Activated T-helper 1 cell treated with anti-CD3 and anti-CD28 coated beads, Interleukin-2, amount 50 U/mL, for 16 hours (primary cell): ENCODE data around the gene AGER.
"Not testable (repeated sequence)": the region's sequence is repeated elsewhere in the genome, so short reads cannot be mapped to it uniquely, and the experiment has no call there.

Experiments
- DNase-seq, 2 donors: peaks; one replicate each; pipeline ENCODE4 v3.0.0-alpha.2; 2020; ENCODE audit warnings: low read depth in 1 of 2, low spot score in 1 of 2

Gene AGER

DNA sequence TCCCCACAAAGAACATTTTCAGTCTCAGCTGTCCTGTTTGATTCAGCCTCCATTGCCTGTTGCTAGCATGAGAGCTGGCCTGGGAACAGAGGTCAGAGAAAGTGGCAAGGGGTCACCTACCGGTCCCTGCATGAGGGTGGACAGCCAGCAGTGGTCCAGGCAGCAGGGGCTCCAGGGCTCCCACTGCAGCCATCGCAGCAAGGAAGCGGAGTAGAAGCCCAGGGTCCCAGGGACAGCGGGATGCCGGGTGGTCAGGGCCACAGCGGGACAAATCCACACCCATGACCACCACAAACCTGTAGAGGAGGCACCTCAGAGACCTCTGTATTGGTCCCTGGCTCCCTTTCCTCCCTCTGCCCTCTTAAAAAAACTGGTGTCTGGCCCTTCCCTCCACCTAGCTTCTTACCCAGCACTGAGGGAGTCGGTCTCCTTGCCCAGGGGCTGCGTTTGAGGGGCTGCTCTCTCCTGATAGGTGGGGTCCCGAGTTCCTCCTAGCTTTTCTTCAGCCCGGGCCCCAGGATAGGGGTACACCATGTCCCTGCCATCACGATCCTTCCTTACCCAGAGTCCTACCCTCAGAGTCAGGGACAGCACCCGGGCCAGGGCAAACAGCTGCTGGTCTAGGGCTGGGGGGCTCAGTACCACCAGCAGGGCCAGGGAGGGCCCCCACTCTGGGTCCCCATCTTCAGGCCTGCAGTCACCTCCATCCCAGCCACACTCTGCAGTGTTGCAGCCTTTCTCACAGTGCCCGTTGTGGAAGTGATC lies 16.8 kb upstream of the AGER start:
- no peak for DNase-seq

DNA sequence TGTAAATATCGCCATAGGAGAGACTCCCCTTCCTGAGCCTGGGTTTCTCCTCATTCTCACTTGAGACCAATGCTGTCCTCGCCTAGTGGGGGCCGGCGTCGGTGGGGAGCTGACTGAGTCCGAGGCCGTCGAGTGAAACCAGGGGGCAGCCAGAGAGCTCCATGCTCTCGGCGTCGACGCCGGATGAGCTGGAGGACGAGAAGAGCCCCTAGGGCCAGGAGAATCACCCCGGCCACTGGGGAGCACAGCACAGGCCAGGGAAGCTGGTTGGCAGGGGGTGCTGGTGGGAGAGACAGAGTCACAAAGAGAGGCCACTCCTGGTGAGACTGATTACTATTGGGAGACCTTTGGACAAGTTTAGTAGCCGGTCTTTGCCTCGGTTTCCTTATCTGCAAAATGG lies 14.8 kb upstream of the AGER start:
- no peak for DNase-seq

- DNase-seq = no peak
These were observed 14.3 kb upstream of the AGER start for GRCh38 chr6:32198345-32198696.

DNA sequence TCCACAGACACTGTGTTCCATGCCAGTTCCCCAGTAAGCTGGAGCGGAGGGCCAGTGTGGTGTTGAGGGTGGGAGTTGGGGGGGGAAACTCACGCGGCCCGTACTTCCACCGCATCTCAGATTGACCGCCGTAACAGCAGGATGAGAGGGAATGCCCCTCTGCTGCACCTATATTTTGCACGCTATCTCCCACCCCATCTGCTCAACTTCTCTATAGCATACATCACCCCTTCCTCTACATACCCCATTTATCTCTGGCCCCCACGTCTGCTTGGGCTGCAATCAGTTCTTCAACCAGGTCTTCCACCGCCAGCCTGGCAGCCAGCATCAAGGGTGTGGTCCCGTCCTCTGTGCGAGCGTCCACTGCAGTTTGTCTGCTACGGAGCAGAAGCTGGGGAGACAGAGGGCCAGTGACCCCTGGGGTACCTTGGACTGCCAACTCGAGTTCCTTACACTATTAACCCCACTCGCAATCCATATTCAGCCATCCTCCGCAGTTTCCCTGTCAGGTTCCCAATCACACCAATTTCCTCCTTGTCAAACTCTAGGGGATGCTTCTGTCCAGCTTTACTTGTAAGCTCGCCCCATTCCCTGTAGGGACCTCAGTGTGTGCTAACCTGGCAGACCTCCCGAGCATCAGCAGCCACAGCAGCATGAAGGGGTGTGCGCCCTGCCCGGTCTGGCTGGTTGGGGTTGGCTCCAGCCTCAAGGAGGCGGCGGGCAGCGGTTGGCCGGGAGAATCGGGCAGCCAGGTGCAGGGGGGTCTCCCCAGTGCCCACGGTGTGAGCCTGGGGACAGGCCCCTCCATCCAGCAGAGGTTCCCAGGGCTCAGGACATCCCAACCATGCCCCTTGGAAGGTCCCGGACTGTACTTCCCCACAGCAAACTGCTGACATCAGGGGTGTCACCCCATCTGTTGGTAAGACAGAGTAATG lies 12.9 kb upstream of the AGER start:
- DNase-seq = no peak

- peak; percentile 18 to 40 for DNase-seq
These were observed 12.0 kb upstream of the AGER start for GRCh38 chr6:32195902-32196681.

DNA sequence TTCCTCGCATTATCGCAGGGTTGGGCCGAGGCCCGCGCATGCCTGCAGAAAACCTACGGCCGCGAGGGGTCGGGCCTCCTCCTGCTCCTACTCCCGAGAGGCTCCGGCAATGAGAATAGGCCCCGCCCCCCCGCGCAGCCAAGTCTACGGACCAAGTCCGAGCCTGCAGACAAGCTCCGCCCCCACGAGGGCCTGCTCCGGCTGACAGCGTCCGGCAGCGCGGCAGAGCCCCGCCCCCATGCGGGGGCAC lies 11.5 kb upstream of the AGER start:
- DNase-seq = peak; percentile 100

- DNase-seq = no peak
These were observed 11.0 kb upstream of the AGER start for GRCh38 chr6:32194825-32195651.

- no peak for DNase-seq
These were observed 10.3 kb upstream of the AGER start for GRCh38 chr6:32194388-32194787.

DNA sequence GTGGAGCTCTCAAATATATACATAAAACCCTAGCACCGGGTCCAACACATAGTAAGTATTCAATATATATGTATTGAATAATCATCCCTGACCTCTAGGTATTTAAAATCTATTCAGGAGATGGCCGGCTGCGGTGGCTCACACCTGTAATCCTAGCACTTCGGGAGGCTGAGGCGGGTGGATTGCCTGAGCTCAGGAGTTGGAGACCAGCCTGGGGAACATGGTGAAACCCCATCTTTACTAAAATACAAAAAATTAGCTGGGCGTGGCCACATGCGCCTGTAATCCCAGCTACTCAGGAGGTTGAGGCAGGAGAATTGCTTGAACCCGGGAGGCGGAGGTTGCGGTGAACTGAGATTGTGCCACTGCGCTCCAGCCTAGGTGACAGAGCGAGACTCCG lies 9.0 kb upstream of the AGER start:
- DNase-seq = not testable (repeated sequence)

GRCh38 chr6:32192608-32193039 lies 8.6 kb upstream of the AGER start, which contains the start of gene GPSM3:
TSS of gene GPSM3 (minus strand) at chr6:32192643. CDS start at chr6:32192513, 130 bp downstream.
- DNase-seq = peak in 1 of 2 donors; percentile 29

- DNase-seq = no peak
These were observed 7.9 kb upstream of the AGER start for GRCh38 chr6:32191696-32192607.

- DNase-seq = no peak
These were observed 7.0 kb upstream of the AGER start for GRCh38 chr6:32190911-32191677.

DNA sequence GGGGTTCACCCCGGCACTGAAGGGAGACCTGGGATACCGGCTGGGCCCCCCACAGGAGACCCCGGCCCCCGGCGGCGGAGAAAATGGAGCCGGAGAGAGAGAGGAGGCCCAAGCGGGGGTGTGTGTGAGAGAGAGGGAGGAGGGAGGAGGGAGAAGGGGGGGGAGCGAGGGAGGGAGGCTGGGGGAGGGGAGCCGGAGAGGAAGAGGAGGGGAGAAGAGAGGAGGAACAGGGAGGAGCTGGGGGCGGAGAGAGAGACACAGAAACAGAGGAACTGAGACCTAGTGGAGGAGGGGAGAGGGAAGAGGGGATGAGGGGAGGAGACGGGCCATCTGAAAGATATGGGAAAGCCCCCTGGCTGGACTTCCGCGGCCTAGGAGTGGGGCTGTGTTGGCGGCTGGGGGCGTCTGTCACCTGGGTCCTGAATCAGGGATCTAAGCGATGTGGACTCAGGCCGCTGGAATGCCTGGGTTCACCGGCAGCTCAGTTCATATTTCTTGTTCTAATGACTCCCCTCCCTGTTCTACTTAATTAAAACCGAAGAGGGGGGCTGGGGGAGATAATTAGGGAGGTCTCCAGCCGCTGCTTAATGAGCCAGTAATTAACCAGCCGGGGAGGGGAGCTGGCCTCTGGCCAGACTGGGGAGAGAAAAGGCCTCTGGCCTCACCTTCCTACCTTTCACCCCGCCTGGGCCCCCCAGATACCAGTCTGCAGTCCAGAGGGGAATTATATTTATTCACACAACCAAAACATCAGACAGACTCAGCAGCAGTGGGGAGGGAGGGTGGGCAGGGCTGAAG lies 6.2 kb upstream of the AGER start, which contains the start of gene PBX2:
Gene PBX2 (minus strand): TSS at position 149 of the 798 bp plus-strand sequence. CDS start 287 bp downstream, outside the sequence.
- peak; percentile 64 to 73 for DNase-seq

DNA sequence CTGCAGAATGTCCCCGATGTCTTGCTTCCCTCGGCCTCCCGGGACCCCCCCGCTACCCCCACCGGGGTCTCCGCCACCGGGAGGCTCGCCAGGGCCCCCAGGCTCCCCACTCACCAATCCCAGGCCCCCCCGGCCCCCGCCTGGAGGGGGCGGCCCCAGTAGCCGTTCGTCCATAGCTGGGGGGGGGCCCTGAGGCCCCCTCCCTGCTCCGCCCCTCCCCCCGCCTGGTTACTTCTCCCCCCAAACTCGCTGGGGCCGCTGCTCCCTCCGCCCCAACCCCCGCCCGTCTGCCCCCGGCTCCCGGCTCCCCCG lies 5.6 kb upstream of the AGER start:
- no peak for DNase-seq

GRCh38 chr6:32189069-32189741 lies 5.2 kb upstream of the AGER start:
- no peak for DNase-seq

DNA sequence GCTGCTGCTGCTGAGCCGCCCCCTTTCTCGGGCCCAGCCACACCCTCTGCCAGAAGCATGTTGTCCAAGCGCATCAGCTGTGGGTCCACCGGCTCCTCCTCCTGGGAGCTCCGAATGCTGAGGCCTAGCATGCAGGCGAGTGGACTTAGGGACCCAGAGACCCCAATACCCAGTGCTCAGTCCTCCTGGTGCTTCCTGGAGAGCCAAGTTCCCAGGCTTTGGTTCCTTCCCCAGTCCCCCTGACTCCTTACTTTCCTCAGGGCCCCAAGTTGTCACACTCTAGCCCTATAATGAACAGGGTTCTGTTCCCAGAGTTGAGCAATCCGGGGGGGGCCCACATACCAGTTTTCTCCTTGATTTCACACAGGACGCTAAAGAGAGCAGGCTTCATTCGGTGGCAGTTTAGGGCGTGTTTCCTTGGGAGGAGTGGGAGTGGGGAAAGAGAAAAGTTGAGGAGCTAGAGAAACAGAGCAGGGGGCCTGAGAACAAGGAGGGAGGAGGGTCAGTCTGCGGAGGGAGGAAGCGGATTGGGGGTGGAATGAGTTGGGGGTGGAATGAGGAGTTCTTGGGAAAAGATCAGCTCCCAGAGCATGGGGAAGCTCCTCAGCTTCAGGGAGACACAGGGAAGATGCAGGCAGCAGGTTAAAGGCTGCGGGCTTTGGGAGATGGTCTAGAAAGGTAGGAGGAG lies 4.5 kb upstream of the AGER start:
- no peak for DNase-seq
